Fibroblast of skin of right biceps (primary cell): ENCODE results near the gene CYB561.

Experiments used
- DNase-seq: peaks from one replicate; pipeline ENCODE4 v3.0.0-alpha.2; 2013

The CYB561 gene

DNA sequence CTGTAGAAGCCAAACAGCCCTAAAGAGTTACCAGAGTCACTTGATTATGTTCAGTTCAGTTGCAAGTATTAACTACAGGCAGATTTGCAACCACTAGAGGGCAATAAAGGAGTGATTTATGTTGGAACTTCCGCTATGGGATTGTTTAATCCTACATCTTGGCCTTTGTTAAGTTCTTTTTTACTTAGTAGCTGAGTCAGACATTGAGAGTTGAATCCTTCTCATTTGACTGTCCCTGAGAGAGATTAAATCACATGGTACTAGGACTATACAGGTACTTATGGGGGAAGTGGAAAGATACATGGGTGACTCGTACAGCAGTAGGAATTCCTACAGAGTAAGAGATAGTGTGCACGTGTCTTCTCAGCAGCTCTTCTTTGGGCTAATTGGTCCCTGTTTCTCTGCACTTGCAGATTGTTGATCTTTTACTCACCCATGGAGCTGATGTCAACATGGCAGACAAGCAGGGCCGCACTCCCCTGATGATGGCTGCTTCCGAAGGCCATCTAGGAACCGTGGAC lies 40.3 kb downstream of the CYB561 start:
- DNase-seq, result peak; percentile 87

DNA sequence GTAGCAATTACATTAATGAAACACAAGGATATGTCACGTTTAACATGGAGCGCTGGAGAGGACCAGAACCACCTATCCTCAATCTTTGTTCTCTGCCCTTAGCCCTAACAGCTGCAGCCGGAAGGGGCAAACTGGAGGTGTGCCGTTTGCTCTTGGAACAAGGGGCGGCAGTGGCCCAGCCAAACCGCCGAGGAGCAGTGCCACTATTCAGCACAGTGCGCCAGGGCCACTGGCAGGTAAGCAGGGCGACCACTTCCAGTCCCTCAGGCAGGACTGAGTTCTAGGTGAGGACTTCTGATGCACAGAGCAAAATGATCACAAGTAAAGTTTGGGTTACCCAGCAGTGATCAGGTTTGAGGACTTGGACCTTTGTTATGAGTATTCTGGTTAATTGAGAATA lies 41.1 kb downstream of the CYB561 start:
- no peak for DNase-seq

DNA sequence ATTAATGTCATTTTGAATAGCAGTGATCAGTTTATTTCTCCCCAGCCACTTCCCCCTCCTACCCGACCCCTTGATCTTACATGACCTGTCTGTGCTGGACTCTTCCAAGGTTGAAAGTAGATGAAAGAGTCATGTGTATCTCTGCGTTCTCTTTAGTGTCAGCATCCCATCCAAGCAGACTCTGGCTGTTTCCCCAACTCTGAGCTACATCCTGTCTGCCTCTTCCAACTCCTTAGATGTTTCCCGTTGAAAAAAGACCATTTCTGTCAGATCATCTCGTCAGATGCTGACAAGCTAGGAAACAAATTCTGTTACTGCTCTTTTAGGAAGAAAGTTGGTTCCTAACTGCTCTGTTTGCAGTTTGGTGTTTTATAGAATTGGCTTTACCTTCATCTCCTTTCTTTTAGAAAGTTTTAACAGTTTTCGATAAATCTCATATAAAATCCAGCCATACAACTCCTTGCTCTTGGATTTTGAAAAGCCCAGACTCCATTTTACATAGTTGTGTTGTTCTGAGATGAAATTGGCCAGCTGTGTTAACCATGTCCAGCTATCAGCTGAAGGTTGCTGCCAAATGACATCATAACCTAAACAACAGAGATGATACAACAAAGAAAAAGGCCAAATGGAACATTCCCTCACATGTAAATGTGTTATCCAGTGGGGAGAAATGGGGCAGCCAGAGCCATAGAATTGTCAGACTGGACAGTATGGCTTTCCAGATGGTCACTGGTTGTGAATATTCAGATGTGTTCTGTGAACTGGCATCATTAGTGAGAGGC lies 43.5 kb downstream of the CYB561 start:
- peak; percentile 38 for DNase-seq

DNA sequence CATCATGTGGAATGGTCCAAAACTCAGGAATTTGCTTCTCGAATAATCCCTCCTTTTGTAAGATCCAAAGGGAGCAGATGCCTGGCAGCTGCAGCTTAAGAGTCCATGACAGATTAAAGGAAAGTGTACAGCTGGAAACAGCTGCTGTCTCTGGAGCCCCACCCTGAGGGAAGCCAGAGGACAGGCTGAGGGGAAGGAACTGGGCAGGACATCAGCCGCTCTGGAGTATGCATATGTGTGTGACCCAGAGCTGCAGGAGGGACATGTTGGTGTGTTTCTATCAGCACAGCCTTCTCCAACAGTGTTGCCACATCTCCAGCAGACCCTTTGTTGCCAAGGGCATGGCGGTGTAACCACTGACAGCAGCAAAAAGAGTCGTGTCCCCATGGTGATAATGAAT lies 46.2 kb downstream of the CYB561 start:
- peak; percentile 38 for DNase-seq

DNA sequence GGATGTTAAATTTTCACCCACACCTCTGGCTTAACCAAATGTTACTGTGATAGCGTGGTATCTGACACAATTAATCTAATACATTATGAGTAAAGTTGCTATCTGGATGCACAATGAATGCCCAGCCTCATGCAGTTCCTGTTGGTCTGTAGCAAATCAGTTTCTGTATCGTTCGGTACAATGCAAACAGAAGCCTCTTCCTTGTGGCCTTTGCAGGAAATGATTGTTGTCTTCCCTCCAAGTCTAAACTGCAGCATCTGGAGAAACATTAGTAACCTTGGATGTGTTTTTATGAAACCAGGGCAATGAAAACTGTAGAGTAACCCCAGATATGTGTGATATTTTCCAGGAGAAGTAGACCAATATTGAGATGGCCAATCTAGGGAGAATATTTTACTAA lies 46.8 kb downstream of the CYB561 start:
- DNase-seq, result peak; percentile 51

DNA sequence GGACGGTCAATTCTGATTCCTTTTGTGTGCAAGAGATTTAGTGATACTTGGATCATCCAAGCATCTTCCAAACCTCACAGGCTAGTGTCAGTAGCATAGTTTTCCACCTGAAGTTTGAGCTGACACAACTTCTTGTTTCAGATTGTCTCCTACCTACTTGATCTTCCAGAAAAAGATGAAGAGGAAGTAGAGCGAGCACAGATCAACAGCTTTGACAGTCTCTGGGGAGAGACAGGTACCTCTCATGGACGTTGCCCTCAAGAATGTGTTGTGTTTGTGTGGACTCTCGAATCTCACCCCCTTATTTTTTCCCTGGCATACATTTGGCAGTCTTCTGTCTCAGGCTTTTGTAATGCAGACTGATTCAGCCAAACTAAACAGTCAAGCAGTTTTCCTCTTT lies 47.4 kb downstream of the CYB561 start:
- no peak for DNase-seq

DNA sequence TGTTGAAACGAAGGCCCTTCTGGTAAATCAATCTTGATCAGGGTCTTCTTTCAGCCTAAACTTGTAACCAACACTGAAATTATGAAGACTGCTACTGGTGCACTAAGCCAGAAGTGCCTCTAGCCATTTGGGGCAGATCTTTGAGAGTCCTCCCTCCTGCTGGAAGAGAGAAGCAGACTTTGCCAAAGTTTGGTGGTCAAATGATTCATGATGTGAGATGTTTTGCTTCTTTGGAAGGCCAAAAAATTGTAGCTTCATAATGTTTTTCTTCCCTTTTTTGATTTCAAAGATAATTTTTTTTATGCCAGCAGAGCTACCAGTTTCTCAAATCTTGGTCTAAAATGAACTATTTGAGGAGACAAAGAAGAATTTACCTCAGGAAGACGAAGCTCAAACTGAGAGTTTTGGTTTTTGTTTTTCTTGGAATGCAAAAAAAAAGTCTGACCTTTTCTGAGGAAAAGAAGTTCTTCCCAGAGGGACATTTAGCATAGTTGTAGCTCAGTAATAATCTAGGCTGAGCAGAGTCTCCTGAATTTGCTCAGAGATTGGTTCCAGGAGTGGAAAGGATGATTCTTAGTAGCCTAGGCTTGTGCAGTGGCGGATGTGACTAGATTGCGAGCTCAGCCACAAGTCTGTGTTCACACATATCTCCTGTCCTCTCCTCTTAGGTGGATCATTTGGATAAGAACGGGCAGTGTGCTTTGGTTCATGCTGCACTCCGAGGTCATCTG lies 50.9 kb downstream of the CYB561 start:
- peak; percentile 86 for DNase-seq

DNA sequence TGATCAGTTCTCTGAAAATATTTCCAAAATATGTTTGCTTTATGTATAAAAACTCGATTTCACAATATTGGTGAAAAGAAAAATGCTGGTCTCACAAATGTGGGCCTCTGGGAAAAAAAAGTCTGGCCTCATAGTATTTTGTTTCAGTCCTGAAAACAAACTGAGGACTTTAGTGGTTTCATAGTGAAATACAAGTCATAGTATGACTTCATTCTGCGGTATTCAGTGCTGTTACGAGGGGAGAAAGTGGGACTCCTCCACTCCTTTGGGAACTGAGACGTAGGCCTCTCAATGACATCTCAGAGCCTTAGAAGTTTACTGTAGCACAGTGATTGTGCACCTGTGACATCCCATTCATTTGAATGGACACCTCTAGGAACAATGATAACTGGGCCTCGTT lies 56.0 kb downstream of the CYB561 start:
- no peak for DNase-seq

DNA sequence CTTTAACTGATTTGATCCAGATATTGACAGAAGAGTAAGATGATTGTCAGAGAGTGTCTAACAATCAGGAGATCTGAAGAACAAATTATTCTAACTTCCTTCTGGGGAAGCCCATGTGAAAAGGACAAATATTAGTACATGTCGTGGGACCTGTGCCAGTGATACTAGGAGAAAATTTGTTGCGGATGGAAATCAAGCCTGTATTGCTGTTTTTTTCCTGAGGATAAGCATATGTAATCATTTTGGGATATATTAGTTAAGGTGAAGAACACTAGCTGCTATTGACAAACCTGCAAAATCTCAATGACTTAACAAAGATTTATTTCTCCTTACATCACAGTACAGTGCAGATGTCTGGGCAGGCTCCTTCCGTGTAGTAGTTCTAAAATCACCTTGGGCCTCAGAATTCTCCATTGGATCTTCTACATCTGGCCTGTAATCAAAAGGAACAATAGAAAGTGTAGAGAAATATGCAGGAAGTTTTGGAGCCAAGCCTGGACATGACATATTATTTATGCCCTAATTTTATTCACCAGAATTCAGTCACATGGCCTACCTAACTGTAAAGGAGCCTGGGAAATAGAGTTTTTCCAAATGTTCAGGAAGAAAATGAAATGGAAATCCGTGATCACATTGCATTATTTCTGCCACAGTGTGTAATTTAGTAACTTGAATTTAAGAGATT lies 58.3 kb downstream of the CYB561 start:
- DNase-seq, result no peak

DNA sequence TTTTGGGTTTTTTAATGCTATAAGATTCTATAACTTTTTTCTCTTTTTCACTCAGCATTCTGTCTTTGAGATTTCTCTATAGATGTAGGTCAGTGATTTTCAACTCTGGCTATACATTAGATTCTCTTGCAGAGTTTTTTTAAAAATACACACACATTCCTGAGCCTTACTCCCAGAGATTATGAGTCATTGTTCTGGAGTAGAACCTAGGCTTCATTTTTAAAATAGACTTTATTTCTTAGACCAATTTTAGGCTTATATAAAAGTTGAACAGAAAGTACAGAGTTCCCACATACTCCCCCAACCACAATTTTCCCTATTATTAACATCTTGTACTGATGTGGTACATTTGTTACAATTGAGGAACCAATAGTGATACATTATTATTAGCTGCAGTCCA lies 63.3 kb downstream of the CYB561 start:
- peak; percentile 76 for DNase-seq
